Stimulated activated CD8-positive, alpha-beta memory T cell treated with anti-CD3 and anti-CD28 coated beads, Interleukin-4, amount 100 ng/mL, for 24 hours (primary cell): ENCODE results near the gene SRPK3.

Experiments used
- DNase-seq: peaks from one replicate; pipeline ENCODE4 v3.0.0-alpha.2; 2020; ENCODE audit warnings: low read depth

Gene SRPK3

GRCh38 chrX:153831429-153832150 lies 50.7 kb downstream of the SRPK3 start:
- no peak for DNase-seq

DNA sequence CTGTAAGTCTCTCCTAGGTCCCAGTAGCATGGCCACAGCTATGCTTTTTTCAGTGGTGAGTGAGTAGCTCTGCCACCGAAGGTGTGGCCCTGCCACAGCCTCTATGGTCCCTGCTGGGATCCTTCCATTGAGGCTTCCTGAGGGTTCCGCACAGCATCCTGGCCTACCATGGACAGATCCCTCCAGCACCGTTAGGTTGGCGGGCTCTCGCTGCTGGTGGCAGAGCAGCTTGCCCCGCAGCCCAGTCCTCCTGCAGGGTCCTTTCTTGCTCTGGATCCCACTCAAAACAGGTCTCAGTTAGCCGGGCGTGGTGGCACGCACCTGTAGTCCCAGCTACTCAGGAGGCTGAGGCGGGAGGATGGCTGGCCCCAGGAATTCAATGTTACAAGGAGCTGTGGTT lies 51.9 kb downstream of the SRPK3 start:
- no peak for DNase-seq
